GM12878 (cell line): ENCODE data around the gene NUDT7. TPM values are rescaled to one million over a fixed set of nuclear protein-coding genes. Genes with fewer than 3 reads are reported as not detected.

Experiments used
- ATAC-seq: fragments of 200-7000 bp; cut with Tn5 transposase; 3 replicates; pipeline ENCODE4 v1.9.1; 2020; ENCODE audit warnings: mild to moderate bottlenecking, moderate library complexity
- BruUV-seq: library from RNA; stranded (reverse); fragments of 400-500 nt; replicated peaks from 2 replicates; lab custom pipeline; 2021; lab: Mats Ljungman, UMichigan
- CTCF ChIA-PET: fragments of 300-600 bp; sonication (Branson Sonifier 250); formaldehyde crosslinking; extraction: SDS; loops from one replicate; lab custom pipeline; 2021; ENCODE audit warnings: inconsistent platforms; lab: Yijun Ruan, JAX
- POLR2A ChIA-PET: fragments of 350-600 bp; formaldehyde crosslinking; extraction: SDS; loops from one replicate; lab custom pipeline; 2021; ENCODE audit warnings: inconsistent platforms; lab: Charles Lee
- RAD21 ChIA-PET: fragments of 300-600 bp; sonication (Branson Sonifier 250); formaldehyde crosslinking; loops from one replicate; lab custom pipeline; 2023; ENCODE audit warnings: antibody characterized with exemption; ENCODE audit not compliant: unreplicated experiment; lab: Charles Lee
- SMC1A ChIA-PET: fragments of 300-600 bp; sonication (Branson Sonifier 250); formaldehyde crosslinking; loops from one replicate; lab custom pipeline; 2023; ENCODE audit not compliant: unreplicated experiment, uncharacterized antibody; lab: Charles Lee
- DNase-seq: peaks from one replicate; pipeline ENCODE4 v3.0.0-alpha.2; 2011; ENCODE audit warnings: low read depth, low spot score
- FAIRE-seq: peaks from 3 replicates; lab custom pipeline; 2011; peaks lifted over from hg19 to GRCh38; lab: Jason Lieb, UNC
- H2AFZ ChIP-seq: 2 replicates; pipeline ENCODE4 v1.6.0; 2011; ENCODE audit warnings: low read depth, low read length, control low read depth; ENCODE audit not compliant: control insufficient read depth
- H3K27ac ChIP-seq: 2 replicates; pipeline ENCODE4 v1.5.1; 2011; ENCODE audit warnings: control low read depth; ENCODE audit not compliant: control insufficient read depth, insufficient read depth
- H3K27me3 ChIP-seq, 2 experiments: replicated peaks in 1 of 2; 2 replicates each; pipeline versions ENCODE4 v1.6.0 to v1.6.1; 2011; ENCODE audit warnings: low read length in 1 of 2; ENCODE audit not compliant: control insufficient read depth in 2 of 2, insufficient read depth in 2 of 2
- H3K36me3 ChIP-seq, 2 experiments: 2 replicates each; pipeline ENCODE4 v1.5.1; 2011; ENCODE audit warnings: low read length in 1 of 2; ENCODE audit not compliant: control insufficient read depth in 2 of 2, insufficient read depth in 2 of 2
- H3K4me1 ChIP-seq: 2 replicates; pipeline ENCODE4 v1.6.1; 2011; ENCODE audit warnings: mild to moderate bottlenecking, low read length, moderate library complexity, mixed read lengths; ENCODE audit not compliant: control insufficient read depth, insufficient read depth
- H3K4me2 ChIP-seq: 2 replicates; pipeline ENCODE4 v1.6.0; 2011; ENCODE audit warnings: control low read depth; ENCODE audit not compliant: control insufficient read depth, insufficient read depth
- H3K4me3 ChIP-seq: fragments of 200-600 bp; sonication (generic); 2 replicates; pipeline ENCODE4 v1.5.1; 2016
- H3K79me2 ChIP-seq: 2 replicates; pipeline ENCODE4 v1.6.0; 2011; ENCODE audit warnings: low read length; ENCODE audit not compliant: control insufficient read depth, insufficient read depth
- H3K9ac ChIP-seq: 2 replicates; pipeline ENCODE4 v1.8.0; 2011; ENCODE audit warnings: low read length, control low read depth, mixed read lengths; ENCODE audit not compliant: control insufficient read depth, insufficient read depth
- H3K9me3 ChIP-seq: replicated peaks from 3 replicates; pipeline ENCODE4 v1.5.1; 2011; ENCODE audit warnings: mild to moderate bottlenecking, low read length; ENCODE audit not compliant: control insufficient read depth, insufficient read depth
- H4K20me1 ChIP-seq: 2 replicates; pipeline ENCODE4 v1.6.0; 2011; ENCODE audit not compliant: control insufficient read depth, insufficient read depth
- BRCA1 ChIP-seq: IDR thresholded peaks from 2 replicates; pipeline ENCODE4 v1.6.1; 2011; ENCODE audit warnings: low read depth, low read length, improper control_type of control experiment
- CBX3 ChIP-seq: fragments of 200-600 bp; sonication (generic); IDR thresholded peaks from 2 replicates; pipeline ENCODE4 v1.6.1; 2016; ENCODE audit warnings: low read depth, borderline replicate concordance
- CBX5 ChIP-seq: sonication (generic); IDR thresholded peaks from 2 replicates; pipeline ENCODE4 v1.6.1; 2016; ENCODE audit warnings: low read depth, moderate library complexity, mild to moderate bottlenecking, inconsistent platforms
- CHD2 ChIP-seq: IDR thresholded peaks from 2 replicates; pipeline ENCODE4 v1.6.1; 2011; ENCODE audit warnings: low read depth, low read length, improper control_type of control experiment, borderline replicate concordance
- HDAC6 ChIP-seq: fragments of 200-600 bp; sonication (generic); IDR thresholded peaks from one replicate; pipeline ENCODE4 v1.8.0; 2017; ENCODE audit warnings: antibody characterized with exemption; ENCODE audit not compliant: unreplicated experiment
- KAT2A ChIP-seq: conservative IDR thresholded peaks from 2 replicates; pipeline ENCODE4 v1.6.1; 2011; ENCODE audit warnings: low read depth, low read length; ENCODE audit not compliant: control insufficient read depth
- KDM1A ChIP-seq: fragments of 200-600 bp; sonication (generic); IDR thresholded peaks from 2 replicates; pipeline ENCODE4 v1.6.1; 2016; ENCODE audit warnings: borderline replicate concordance
- LARP7 ChIP-seq: fragments of 450-650 bp; IDR thresholded peaks from 2 replicates; pipeline ENCODE4 v1.6.1; 2017; ENCODE audit warnings: mild to moderate bottlenecking
- NFXL1 ChIP-seq: fragments of 450-650 bp; IDR thresholded peaks from 2 replicates; pipeline ENCODE4 v1.6.1; 2017; ENCODE audit warnings: antibody characterized with exemption, mild to moderate bottlenecking, borderline replicate concordance
- POLR2AphosphoS2 ChIP-seq: IDR thresholded peaks from 2 replicates; pipeline ENCODE4 v1.6.1; 2011; ENCODE audit warnings: low read depth, mild to moderate bottlenecking, low read length, improper control_type of control experiment, moderate library complexity
- RELA ChIP-seq: fragments of 450-650 bp; IDR thresholded peaks from 2 replicates; pipeline ENCODE4 v1.8.0; 2014; ENCODE audit warnings: borderline replicate concordance; ENCODE audit not compliant: partially characterized antibody
- YY1 ChIP-seq: IDR thresholded peaks from 2 replicates; pipeline ENCODE4 v1.6.1; 2011; ENCODE audit warnings: low read depth, mild to moderate bottlenecking, low read length
- ZNF24 ChIP-seq: fragments of 450-650 bp; IDR thresholded peaks from 2 replicates; pipeline ENCODE4 v1.6.1; 2017; ENCODE audit warnings: antibody characterized with exemption, mild to moderate bottlenecking
- ZNF274 ChIP-seq: IDR thresholded peaks from one replicate; pipeline ENCODE4 v1.8.0; 2011; ENCODE audit not compliant: insufficient read length, insufficient read depth
- ZNF384 ChIP-seq: IDR thresholded peaks from 2 replicates; pipeline ENCODE4 v1.6.1; 2012; ENCODE audit warnings: low read depth, mild to moderate bottlenecking, low read length, improper control_type of control experiment, borderline replicate concordance
- in situ Hi-C: fragments of 300-500 bp; cut with MboI; formaldehyde crosslinking; loops from 9 replicates; pipeline ENCODE4 v1.14.3; 2018; ENCODE audit warnings: mixed read lengths
- intact Hi-C: fragments of 100-400 bp; cut with micrococcal nuclease; formaldehyde crosslinking; loops from one replicate; pipeline ENCODE4 v1.14.2; 2022; ENCODE audit not compliant: unreplicated experiment
- polyA plus RNA-seq, 11 experiments: library from polyadenylated mRNA; depleted of rRNA in 4 of 11; unstranded in 6 of 11; stranded (reverse) in 5 of 11; fragments of >200 nt; fragmentation: Nextera tagmentation in 4 of 11; fragmentation: Illumina TruSeq in 1 of 11; extraction: Ambion mirVana in 4 of 11; extraction: Trizol in 1 of 11; gene quantifications; 1 replicate in 1 of 11; 2 replicates in 10 of 11; pipeline versions ENCODE4 v1.2.1 to v1.2.3, GENCODE V29; 2011 to 2016; ENCODE audit warnings: inconsistent platforms in 2 of 11, missing spikeins in 2 of 11, low read depth in 1 of 11
- total RNA-seq, 4 experiments: library from RNA; depleted of rRNA in 3 of 4; stranded (reverse); fragments of >200 nt in 3 of 4; fragmentation: Illumina TruSeq in 1 of 4; extraction: Trizol in 1 of 4; gene quantifications; 2 replicates each; pipeline versions ENCODE4 v1.2.1 to v1.2.3, GENCODE V29; 2013 to 2021
- TF ChIP-seq, protein P1 (sequence below), 3 experiments: IDR thresholded peaks in 2 of 3; conservative IDR thresholded peaks in 1 of 3; 2 replicates each; pipeline ENCODE4 v1.5.1; 2011; ENCODE audit warnings: low read depth in 3 of 3, low read length in 3 of 3, mild to moderate bottlenecking in 3 of 3, control low read depth in 2 of 3, moderate library complexity in 2 of 3, inconsistent platforms in 1 of 3, mixed read lengths in 1 of 3; ENCODE audit not compliant: control insufficient read depth in 2 of 3, insufficient read depth in 1 of 3; ENCODE audit errors: extremely low read depth in 1 of 3
- TF ChIP-seq, protein P2 (sequence below): IDR thresholded peaks from 2 replicates; pipeline ENCODE4 v1.6.1; 2011; ENCODE audit warnings: borderline replicate concordance, low read depth, mild to moderate bottlenecking, moderate library complexity, mixed read lengths, low read length; ENCODE audit not compliant: insufficient read depth; ENCODE audit errors: extremely low read length
- TF ChIP-seq, protein P3 (sequence below): IDR thresholded peaks from 2 replicates; pipeline ENCODE4 v1.6.1; 2012; ENCODE audit warnings: low read length, inconsistent platforms
- TF ChIP-seq, protein P4 (sequence below): fragments of 450-650 bp; conservative IDR thresholded peaks from 2 replicates; pipeline ENCODE4 v1.6.1; 2017; ENCODE audit warnings: mild to moderate bottlenecking, moderate library complexity

NUDT7 gene
- total and polyA plus RNA-seq, 10 of the 15 experiments (the other 5 are each of a cell fraction or from before 2014, with no cell fraction given), result 2.8 to 14.3 (median 5.2) TPM

DNA sequence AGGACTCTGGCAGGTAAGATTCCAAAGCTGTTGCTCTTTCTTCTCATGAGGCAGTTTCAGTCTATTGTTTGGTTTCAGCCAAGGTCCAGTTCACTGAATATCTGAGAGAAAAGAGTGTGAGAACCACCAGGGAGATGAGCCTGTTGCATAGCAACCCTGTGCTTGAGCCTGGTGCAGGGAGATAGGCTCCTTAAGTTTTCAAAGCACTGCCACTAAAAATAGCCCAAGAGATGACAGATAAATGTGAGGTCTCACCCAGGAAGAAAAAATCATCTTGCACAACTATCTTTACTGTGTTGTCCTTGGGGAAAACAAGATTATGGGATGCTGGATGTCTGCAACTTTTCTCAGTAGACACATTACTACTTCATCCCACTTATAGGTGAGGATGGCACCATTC is 26.2 kb upstream of the NUDT7 start:
- DNase-seq, result no peak
- Histone ChIP-seq H4K20me1 (no peaks in the 10 kb centered on the region), H3K79me2 (no peaks in the 10 kb centered on the region), H3K4me2 (no peak overlapping the region), H3K27ac (no peak overlapping the region), H3K4me3 (no peak overlapping the region), H2AFZ (no peak overlapping the region), H3K36me3 (no peaks in the 10 kb centered on the region), H3K4me1 (no peaks in the 10 kb centered on the region), H3K27me3 (no peaks in the 10 kb centered on the region; a peak in 2 of 4 replicates), H3K9me3 (no peaks in the 10 kb centered on the region), H3K9ac (no peak overlapping the region)
- ChIA-PET CTCF (no interaction called here), POLR2A (no interaction called here), RAD21 (no interaction called here), SMC1A (no interaction called here)
- in situ Hi-C loops (no loop called here), intact Hi-C loops (no loop called here)
- FAIRE-seq, result no peak
- no peak for ATAC-seq
- BruUV-seq, result no TSS peak
- TF ChIP-seq CBX3, result no peak
- no peak for TF ChIP-seq ZNF384
- no peak for TF ChIP-seq CHD2
- TF ChIP-seq ZNF274, result no peak
- TF ChIP-seq KAT2A, result no peak
- no peak for TF ChIP-seq KDM1A
- TF ChIP-seq, protein P1, sequence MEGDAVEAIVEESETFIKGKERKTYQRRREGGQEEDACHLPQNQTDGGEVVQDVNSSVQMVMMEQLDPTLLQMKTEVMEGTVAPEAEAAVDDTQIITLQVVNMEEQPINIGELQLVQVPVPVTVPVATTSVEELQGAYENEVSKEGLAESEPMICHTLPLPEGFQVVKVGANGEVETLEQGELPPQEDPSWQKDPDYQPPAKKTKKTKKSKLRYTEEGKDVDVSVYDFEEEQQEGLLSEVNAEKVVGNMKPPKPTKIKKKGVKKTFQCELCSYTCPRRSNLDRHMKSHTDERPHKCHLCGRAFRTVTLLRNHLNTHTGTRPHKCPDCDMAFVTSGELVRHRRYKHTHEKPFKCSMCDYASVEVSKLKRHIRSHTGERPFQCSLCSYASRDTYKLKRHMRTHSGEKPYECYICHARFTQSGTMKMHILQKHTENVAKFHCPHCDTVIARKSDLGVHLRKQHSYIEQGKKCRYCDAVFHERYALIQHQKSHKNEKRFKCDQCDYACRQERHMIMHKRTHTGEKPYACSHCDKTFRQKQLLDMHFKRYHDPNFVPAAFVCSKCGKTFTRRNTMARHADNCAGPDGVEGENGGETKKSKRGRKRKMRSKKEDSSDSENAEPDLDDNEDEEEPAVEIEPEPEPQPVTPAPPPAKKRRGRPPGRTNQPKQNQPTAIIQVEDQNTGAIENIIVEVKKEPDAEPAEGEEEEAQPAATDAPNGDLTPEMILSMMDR (IDR thresholded peaks at IDR 0.05 in 2 of 3, conservative IDR thresholded peaks at IDR 0.05 in 1 of 3; ENCODE audit: control insufficient read depth in 2 of 3, extremely low read depth in 1 of 3, insufficient read depth in 1 of 3, low read depth in 3 of 3, low read length in 3 of 3), result no peak
- no peak for TF ChIP-seq POLR2AphosphoS2
- no peak for TF ChIP-seq YY1
- no peak for TF ChIP-seq NFXL1
- TF ChIP-seq, protein P2, sequence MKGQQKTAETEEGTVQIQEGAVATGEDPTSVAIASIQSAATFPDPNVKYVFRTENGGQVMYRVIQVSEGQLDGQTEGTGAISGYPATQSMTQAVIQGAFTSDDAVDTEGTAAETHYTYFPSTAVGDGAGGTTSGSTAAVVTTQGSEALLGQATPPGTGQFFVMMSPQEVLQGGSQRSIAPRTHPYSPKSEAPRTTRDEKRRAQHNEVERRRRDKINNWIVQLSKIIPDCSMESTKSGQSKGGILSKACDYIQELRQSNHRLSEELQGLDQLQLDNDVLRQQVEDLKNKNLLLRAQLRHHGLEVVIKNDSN, result no peak
- TF ChIP-seq HDAC6, result no peak
- TF ChIP-seq RELA, result no peak
- no peak for TF ChIP-seq LARP7
- TF ChIP-seq, protein P3, sequence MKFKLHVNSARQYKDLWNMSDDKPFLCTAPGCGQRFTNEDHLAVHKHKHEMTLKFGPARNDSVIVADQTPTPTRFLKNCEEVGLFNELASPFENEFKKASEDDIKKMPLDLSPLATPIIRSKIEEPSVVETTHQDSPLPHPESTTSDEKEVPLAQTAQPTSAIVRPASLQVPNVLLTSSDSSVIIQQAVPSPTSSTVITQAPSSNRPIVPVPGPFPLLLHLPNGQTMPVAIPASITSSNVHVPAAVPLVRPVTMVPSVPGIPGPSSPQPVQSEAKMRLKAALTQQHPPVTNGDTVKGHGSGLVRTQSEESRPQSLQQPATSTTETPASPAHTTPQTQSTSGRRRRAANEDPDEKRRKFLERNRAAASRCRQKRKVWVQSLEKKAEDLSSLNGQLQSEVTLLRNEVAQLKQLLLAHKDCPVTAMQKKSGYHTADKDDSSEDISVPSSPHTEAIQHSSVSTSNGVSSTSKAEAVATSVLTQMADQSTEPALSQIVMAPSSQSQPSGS, result no peak
- TF ChIP-seq ZNF24, result no peak
- TF ChIP-seq CBX5, result no peak
- TF ChIP-seq, protein P4, sequence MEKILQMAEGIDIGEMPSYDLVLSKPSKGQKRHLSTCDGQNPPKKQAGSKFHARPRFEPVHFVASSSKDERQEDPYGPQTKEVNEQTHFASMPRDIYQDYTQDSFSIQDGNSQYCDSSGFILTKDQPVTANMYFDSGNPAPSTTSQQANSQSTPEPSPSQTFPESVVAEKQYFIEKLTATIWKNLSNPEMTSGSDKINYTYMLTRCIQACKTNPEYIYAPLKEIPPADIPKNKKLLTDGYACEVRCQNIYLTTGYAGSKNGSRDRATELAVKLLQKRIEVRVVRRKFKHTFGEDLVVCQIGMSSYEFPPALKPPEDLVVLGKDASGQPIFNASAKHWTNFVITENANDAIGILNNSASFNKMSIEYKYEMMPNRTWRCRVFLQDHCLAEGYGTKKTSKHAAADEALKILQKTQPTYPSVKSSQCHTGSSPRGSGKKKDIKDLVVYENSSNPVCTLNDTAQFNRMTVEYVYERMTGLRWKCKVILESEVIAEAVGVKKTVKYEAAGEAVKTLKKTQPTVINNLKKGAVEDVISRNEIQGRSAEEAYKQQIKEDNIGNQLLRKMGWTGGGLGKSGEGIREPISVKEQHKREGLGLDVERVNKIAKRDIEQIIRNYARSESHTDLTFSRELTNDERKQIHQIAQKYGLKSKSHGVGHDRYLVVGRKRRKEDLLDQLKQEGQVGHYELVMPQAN, result no peak
- TF ChIP-seq BRCA1, result no peak
